Measurements from ENCODE around the gene MYO18B. TPM values are rescaled to one million over a fixed set of nuclear protein-coding genes. Genes with fewer than 3 reads are reported as not detected.

MYO18B gene
- total RNA-seq, 1 donor from 2014 or later, result 254 TPM

DNA sequence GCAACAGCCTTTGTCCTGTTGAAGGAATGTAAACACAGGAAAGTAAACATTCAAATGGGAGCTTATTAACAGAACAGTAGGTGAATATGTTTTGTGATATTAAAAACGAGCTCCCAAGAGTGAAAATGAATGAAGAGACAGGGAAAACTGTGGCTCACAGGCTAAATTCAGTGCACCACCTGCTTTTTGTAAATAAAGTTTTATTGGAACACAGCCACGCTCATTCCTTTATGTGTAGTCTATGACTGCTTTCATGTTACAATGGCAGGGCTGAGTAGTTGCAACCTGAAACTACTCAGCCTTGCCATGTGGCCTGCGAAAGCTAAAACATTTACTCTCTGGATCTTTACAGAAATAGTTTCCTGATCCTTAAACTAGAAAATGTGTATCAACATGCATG lies 136.9 kb downstream of the MYO18B start:
- no peak for DNase-seq (ENCODE audit: low spot score)
- intact Hi-C loops (cut with DNase I), result no loop called here

DNA sequence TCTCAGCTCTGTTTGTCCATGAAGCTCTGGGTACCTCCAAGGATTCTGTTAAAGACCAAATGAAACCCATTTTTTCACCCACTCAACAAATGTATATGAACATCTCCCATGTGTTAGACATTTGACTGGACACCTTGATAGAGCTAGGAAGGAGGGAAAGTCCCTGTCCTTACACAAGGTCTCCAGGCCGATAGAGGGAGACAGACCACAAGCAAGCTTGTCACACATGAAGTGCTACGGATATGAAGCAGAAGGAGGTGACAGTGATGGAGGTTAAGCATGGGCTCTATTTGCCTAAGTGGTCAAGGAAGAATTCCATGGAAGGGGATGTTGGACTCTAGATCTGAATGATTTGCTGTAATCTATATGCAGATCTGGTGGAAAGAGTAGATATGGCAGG lies 138.5 kb downstream of the MYO18B start:
- intact Hi-C loops (cut with DNase I), result no loop called here
- DNase-seq (ENCODE audit: low spot score), result no peak

DNA sequence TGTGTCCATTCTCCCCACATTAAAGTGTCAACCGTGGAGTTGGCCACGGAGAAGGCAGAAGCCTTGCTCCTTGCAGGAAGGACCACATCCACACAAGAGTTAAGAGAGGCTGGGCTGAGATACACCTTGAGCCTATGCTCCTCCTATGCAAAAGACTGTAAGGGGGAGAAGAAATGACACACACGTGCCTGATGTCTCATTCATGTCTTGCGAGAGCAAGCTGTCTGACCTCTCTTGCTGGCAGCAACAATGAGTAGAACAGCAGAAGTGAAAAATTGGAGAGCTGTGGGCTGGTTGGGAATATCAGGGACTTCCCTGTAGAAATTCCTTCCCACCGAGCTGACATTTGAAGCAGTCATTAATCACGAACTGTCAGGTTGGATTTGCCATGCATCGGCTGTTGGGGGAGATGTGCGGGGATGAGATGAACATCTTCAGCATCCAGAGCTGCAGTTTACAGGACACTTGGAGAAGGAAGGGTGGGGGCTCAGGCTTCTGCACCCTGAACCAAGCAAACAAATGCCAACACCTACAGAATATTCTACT lies 139.3 kb downstream of the MYO18B start:
- DNase-seq (ENCODE audit: low spot score), result no peak
- intact Hi-C loops (cut with DNase I), result no loop called here

DNA sequence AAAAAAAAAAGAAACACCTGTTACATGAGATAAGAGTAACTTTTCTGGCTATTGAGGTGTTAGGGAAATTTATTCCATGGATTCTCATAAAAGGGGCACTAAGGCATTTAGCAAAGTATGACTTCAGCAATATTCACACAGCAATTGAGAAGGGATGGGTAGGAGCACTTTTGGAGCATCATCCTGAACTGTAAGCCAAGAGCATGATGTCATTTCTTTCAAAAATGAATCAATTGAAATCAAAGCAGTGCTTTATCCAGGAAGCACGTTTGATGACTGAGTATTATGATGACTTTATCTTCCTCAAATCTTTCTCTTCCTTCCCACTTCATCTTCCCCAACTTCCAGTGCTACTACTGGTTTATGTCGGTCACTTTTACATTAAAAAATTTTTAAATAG lies 140.4 kb downstream of the MYO18B start:
- DNase-seq (ENCODE audit: low spot score), result no peak
- intact Hi-C loops (cut with DNase I), result no loop called here

DNA sequence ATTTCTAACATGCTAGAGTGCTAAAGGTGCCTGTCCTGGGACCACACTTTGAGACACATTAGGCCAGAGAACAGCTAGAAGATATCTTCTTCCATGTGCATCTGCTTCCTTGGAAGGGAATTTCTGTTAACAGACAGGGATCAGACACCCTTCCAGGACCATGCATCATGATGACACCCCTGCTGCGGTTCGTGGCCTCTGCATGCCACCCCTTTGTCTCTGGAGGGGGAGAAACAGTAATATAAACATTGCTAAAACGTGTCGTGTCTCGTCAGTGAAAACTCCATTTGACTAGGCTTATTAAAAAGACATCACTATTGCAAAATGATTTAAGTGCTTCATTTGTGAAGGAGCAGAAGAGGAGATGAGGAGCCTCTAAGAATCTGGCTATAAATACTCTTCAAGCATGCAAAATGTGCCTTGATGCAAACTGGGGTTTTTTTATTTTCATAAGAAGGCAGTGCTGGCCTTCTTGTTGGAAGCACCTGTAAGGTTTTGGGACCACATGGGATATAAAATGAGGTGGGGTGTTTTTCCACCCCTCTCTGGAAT lies 141.6 kb downstream of the MYO18B start:
- intact Hi-C loops (cut with DNase I), result no loop called here
- DNase-seq (ENCODE audit: low spot score), result no peak

DNA sequence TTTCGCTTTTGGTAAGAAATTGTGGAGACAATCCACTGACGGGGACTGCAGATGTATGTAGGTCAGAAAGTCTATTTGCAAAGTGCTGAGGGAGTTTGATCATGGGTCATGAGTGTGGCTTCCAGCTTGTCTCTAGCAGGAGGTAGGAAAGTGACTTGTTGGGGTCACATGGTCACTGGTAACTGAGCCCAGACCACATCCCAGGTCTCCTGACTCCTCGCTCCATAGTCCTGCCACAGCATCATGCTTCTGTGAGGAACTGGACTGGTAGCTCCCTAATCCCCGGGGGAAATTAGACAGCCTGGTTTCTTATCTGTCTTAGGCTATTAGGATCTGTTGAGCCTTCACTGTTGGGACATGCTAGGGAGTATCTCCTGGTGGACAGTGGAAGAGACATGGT lies 142.1 kb downstream of the MYO18B start:
- intact Hi-C loops (cut with DNase I), result no loop called here
- DNase-seq (ENCODE audit: low spot score), result no peak

DNA sequence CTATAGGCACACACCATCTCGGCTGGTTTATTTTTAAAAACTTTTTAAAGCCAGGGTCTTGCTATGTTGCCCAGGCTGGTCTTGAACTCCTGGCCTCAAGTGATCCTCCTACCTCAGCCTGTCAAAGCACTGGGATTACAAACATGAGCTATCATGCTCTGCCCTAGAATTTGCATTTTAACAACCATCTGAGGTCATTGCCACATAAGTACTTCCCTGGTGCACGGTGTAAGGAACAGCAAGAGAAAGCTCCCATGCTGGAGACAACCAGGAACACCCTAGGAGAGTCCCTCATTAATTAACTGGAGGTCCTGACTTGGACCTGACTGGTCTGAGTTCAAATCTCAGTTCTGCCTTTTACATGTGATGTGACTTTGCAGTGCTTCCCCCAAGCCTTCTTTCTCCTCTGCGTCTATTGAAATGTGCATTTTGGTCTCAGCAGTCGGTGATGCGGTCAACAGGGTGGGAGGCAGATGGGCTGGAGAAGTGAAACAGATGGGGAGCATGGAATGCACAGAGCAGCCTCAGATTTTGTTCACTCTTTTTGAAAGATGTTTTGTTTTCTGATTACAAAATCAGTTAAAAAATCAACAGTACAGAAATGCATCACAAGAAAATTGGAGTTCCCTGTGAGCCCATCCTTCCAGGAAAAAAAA lies 146.5 kb downstream of the MYO18B start:
- intact Hi-C loops (cut with DNase I), result no loop called here
- no peak for DNase-seq (ENCODE audit: low spot score)

DNA sequence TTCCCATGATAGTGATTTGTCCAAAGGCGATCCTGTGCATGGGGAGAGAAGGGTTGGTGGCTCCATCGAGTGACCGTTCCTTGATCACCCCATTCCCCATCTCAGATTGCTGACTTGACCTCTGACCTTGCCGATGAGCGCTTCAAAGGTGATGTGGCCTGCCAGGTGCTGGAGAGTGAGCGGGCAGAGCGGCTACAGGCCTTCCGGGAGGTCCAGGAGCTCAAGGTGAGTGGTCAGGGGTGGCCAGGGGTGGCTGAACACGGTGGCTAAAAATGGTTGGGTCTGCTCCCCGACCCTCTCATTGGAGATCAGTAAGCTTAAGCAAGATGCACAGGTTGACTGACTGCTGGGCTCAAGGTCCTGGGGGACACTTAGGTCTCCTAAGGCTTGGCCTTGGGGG lies 148.7 kb downstream of the MYO18B start:
- intact Hi-C loops (cut with DNase I), result no loop called here
- DNase-seq (ENCODE audit: low spot score), result no peak

DNA sequence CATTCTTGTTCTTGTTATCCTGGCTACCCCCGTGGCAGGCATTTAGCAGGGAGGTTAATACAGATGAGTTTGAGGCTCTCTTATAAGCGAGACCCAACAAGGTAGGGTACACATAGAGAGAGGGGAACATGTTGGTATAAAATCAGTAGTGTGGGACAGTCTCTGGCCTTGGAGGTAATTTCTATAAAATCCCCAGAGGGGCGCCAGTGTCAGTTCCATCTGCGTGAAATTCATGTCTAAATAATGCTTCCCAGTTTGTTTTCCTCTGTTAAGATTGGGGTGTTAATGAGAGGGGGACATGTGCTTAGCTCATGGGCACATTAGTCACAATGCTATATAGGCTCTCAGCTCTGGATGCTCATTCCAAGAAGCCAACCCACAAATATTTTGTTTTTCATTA lies 150.7 kb downstream of the MYO18B start:
- intact Hi-C loops (cut with DNase I), result no loop called here
- no peak for DNase-seq (ENCODE audit: low spot score)

DNA sequence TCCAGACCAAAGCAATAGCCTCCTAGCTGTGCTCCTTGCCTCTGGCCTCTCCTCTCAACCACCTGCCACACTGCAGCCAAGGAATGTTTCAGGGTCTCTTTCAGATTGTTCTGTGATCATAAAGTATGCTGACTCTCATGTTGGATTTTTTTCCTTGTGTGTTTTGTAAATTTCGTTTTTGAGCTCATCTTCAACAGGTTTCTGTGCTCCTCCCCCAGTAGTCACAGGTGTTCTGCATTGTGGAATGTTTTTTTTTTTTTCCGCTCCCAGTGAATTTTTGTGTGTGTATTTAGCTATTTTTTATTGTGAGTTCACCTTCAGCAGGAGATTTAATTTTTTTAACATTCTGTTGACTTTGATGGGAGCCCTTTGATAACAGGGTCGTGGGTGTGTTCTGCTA lies 153.7 kb downstream of the MYO18B start:
- intact Hi-C loops (cut with DNase I), result no loop called here

DNA sequence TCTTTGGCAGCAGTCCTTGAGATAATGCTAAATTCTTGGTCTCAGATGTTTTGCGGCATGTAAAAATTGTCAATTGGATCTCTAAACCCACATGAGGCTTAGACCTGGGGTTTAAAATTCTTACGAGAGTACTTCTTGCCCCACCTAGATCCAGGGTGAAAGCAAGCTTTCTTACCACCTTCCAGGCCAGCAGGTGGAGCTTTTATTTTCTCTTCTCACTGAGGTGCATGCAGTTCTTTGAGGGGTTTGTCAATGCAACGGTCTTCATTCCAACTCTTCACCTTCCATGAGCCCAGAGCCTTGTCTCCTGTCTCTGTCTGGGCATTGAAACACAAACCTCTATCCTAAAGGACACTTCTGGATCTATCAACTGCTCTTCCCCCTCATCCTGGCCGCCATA lies 154.1 kb downstream of the MYO18B start:
- intact Hi-C loops (cut with DNase I), result no loop called here
- no peak for DNase-seq (ENCODE audit: low spot score)

More for the DNA sequence above, 153.7 kb downstream of the MYO18B start:
- no peak for DNase-seq (ENCODE audit: low spot score)

DNA sequence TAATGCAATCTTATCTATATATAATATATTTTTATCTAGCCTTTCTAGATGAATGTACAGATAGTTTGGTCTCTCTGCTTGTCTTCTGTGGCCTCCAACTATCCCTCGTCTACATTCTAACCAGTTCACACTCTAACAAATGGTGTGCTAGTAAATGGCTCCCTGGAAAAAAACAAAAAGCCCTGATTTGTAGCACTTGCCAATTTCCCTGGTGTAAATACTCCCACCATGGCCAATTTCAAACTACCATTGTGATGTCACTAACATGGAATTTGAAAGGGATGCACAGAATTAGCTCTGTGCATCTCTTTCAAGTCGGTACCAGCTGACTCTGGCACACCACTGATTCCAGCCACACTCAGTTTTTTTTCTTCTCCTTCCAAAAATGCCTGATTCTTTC lies 154.6 kb downstream of the MYO18B start:
- intact Hi-C loops (cut with DNase I), result no loop called here
- DNase-seq (ENCODE audit: low spot score), result no peak

DNA sequence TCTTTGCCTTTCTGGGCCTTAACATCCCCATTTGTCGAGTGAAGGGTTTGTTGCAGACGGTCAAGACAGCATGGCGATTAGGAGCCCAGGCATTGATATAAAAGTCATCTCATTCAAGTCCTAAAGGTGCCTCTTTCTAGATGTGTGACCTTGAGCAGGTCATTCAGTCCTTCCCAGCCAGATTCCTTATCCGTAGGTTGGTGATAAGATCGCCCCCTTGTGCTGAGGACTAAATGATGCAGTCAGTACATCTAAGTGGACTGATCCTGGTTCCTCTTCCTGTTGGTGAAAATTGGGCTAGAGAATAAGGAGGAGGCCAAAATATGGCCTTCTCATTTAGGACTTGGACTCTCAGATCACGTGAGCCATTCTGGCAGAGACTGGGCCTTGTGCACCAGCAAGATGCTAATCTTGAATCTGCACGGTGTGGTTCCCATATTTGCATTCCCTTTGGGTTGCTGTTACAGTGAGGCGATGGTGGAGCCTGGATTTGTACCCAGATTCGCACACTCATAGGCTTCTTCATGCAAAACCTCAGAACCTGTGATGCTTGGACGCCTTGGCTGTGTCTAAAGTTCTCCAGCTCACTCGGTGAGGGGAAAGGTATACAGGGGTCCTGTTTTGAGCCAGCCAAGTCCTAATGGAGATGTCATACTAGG lies 156.8 kb downstream of the MYO18B start:
- intact Hi-C loops (cut with DNase I), result no loop called here
- no peak for DNase-seq (ENCODE audit: low spot score)

DNA sequence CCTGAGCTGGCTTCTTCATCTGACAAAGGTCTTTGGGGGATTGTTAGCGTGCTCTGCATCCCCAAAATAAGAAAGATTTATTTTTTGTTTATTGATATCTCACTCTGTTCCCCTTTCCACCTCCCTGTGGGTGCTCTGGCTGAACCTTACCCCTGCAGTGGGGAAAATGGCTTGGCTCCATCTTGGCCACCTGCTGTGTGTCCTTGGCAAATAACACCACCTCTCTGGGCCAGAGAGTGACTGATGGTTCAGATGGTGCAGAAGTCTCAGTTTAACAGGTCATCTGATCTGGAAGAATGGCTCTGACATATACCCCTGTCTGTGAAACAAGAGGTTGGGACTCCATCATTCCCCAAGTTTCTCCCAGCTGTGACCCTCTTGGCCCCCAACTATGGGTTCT lies 157.6 kb downstream of the MYO18B start:
- no peak for DNase-seq (ENCODE audit: low spot score)

DNA sequence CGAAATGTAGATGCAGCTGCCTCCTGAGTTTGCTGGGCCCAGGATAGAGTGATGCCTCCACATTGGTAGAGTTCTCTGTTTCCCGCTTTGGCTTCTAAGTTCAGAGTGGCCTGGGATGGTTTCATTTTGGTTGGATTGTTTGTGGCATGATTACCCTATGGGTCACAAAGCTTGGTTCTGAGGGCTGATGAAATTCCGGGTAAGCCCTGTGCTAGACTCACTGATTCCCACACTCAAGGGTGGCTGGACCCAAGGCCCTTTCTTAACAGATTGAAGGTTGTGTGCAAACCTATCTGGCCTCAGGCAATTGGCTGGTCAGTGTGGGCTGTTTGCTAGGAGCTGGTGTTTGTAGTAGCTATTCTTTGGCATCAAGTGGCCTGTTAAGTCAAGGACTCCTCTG lies 158.4 kb downstream of the MYO18B start:
- intact Hi-C loops (cut with DNase I), result no loop called here

More for the DNA sequence above, 157.6 kb downstream of the MYO18B start:
- intact Hi-C loops (cut with DNase I), result no loop called here

DNA sequence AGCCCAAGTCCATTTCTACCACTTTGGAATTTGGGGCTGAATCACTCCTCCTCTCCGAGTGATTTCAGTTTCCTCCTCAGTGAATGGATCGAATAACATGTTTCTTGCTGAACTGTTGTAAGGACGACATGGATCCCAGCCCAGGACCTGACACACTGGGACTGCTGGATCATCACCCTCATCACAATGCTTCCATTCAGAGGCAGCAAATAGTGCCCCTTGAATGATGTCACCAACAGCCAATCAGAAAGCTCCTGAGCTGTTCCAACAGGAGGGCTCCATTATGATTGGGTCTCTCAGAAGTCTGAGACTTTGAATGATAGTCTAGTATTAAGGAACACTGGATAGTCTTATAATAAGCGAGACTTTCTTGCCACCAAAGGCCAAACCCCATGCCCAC lies 158.9 kb downstream of the MYO18B start:
- DNase-seq (ENCODE audit: low spot score), result no peak

More for the DNA sequence above, 158.4 kb downstream of the MYO18B start:
- DNase-seq (ENCODE audit: low spot score), result no peak

DNA sequence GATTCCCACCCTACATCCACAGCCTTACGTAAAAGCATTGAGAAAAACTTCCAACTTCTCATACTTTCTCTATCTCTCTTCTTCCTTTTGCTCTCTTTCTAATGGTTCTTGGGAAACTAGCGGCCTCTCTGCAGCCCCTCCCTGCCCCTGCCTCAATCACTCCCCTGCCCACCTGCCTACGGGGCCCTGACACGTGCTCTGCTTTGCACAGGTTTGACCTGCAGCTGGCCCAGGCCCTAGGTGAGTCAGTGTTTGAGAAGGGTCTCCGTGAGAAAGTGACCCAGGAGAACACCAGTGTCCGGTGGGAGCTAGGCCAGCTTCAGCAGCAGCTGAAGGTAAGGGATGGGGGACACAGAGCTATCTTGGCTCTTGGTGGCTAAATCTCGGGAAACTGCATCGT lies 160.4 kb downstream of the MYO18B start:
- no peak for DNase-seq (ENCODE audit: low spot score)
- intact Hi-C loops (cut with DNase I), result no loop called here

More for the DNA sequence above, 158.9 kb downstream of the MYO18B start:
- intact Hi-C loops (cut with DNase I), result no loop called here

DNA sequence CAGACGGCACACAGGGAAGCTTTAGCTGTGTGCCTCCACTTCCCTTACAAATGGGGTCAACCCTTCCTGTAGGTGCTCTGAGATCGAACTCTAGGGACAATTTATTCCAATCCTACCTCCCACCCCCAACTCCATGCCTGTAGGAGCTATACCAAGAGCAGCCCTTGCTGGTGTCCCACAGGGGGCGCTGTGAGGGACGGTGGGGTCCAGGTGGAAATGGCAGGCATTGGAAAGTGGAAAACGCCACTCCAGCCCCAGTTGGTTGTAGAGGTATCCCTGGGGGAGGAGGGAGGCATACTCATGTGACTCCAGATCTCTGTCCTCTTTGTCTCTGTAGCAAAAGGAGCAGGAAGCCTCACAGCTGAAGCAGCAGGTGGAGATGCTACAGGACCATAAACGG lies 161.3 kb downstream of the MYO18B start:
- DNase-seq (ENCODE audit: low spot score), result no peak
- intact Hi-C loops (cut with DNase I), result no loop called here

DNA sequence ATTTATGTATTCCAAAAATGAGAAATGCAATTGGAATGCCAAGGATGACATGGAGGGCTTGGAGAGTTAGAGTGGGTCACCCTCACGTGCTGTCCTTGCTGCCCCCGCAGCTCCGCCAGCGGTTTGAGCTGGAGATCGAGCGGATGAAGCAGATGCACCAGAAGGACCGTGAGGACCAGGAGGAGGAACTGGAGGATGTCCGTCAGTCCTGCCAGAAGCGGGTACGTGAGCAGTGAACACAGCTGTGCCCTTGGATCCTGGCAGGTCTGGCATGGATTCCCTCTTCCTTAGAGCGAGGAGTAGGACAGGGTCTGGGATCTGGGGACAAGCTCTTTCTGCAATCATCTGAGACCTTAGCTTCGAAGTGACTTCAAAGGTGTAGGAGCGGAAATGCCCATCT lies 166.2 kb downstream of the MYO18B start:
- intact Hi-C loops (cut with DNase I), result no loop called here
- DNase-seq (ENCODE audit: low spot score), result no peak

DNA sequence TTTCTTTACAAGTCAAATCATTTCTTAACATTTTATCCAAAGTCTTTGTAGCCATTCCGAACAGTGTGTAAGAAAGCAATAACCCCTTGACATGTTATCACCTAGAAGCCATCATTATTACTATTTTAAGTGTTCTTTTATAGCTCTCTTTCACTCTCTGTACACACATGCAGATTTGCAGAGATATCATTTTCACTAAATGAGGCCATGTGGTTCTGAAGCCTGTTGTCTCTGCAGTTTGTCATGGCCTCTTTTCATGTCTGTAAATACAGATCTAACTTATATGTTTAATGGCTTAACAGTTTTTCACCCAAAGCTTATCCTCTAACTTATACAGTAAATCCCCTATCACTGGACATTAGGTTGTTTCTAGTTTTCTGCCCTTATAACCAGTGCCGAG lies 166.8 kb downstream of the MYO18B start:
- no peak for DNase-seq (ENCODE audit: low spot score)
- intact Hi-C loops (cut with DNase I), result no loop called here

Measured in cardiac septum (tissue), 1 donor.